Activated T-cell treated with anti-CD3 and anti-CD28 coated beads, Interleukin-2, amount 50 U/mL, for 72 hours (primary cell): ENCODE data around the gene ANO4. TPM values are rescaled to one million over a fixed set of nuclear protein-coding genes. Genes with fewer than 3 reads are reported as not detected.

Experiments
- ATAC-seq, 2 donors: fragments of 150-1000 bp; cut with Tn5 transposase; replicated peaks in 1 of 2; 2 replicates each; pipeline ENCODE4 v1.10.0; 2021; ENCODE audit warnings: moderate library complexity in 2 of 2, mild to moderate bottlenecking in 1 of 2
- DNase-seq, 2 donors: peaks; one replicate each; pipeline ENCODE4 v3.0.0; 2021 to 2022; ENCODE audit warnings: mixed read lengths in 1 of 2
- H3K27ac Mint-ChIP-seq: one replicate; pipeline ENCODE4 v1.8.0; 2022; ENCODE audit warnings: mild to moderate bottlenecking, moderate library complexity, mixed read lengths
- H3K27me3 Mint-ChIP-seq: one replicate; pipeline ENCODE4 v1.8.0; 2022; ENCODE audit warnings: low read depth, mixed read lengths
- H3K36me3 Mint-ChIP-seq, 2 donors: one replicate each; pipeline ENCODE4 v1.8.0; 2022; ENCODE audit warnings: mixed read lengths in 2 of 2, mild to moderate bottlenecking in 1 of 2; ENCODE audit not compliant: insufficient read depth in 2 of 2
- H3K4me1 Mint-ChIP-seq: one replicate; pipeline ENCODE4 v1.8.0; 2022; ENCODE audit warnings: low read depth, mixed read lengths
- H3K4me3 Mint-ChIP-seq, 2 donors: one replicate each; pipeline ENCODE4 v1.8.0; 2022; ENCODE audit warnings: mild to moderate bottlenecking in 2 of 2, mixed read lengths in 2 of 2, moderate library complexity in 2 of 2
- H3K9me3 Mint-ChIP-seq, 2 donors: one replicate each; pipeline ENCODE4 v1.8.0; 2022; ENCODE audit warnings: mixed read lengths in 2 of 2
- total RNA-seq, 2 donors: library from RNA; stranded (reverse); gene quantifications; one replicate each; pipeline ENCODE4 v1.2.3, GENCODE V29; 2022

The ANO4 gene
- not detected for total RNA-seq

GRCh38 chr12:100794441-100795173, at the start of gene ANO4:
Gene ANO4 (plus strand): TSS chr12:100794776. CDS start chr12:100901786, 107,010 bp downstream.
- no peak within 1 kb of the TSS for H3K27ac Mint-ChIP-seq
- ATAC-seq, result no peak
- peaks cover 4% of the 10 kb centered on the region for H3K4me1 Mint-ChIP-seq
- DNase-seq, result no peak
- peaks cover 12% of the 10 kb centered on the region for H3K27me3 Mint-ChIP-seq
- peaks cover 0 to 2% of the 10 kb centered on the region in 2 donors for H3K36me3 Mint-ChIP-seq
- H3K4me3 Mint-ChIP-seq, result no peak within 1 kb of the TSS
- H3K9me3 Mint-ChIP-seq, result no peaks in the 10 kb centered on the region

- H3K4me1 Mint-ChIP-seq, result no peaks in the 10 kb centered on the region
- H3K27ac Mint-ChIP-seq, result no peak overlapping the region
- peaks cover 0 to 2% of the 10 kb centered on the region in 2 donors for H3K9me3 Mint-ChIP-seq
- no peaks in the 10 kb centered on the region for H3K27me3 Mint-ChIP-seq
- DNase-seq (no peak), ATAC-seq (no peak)
- H3K36me3 Mint-ChIP-seq, result no peaks in the 10 kb centered on the region
- no peak overlapping the region for H3K4me3 Mint-ChIP-seq
Observed at GRCh38 chr12:100745378-100746071, 49.1 kb upstream of the ANO4 start.

GRCh38 chr12:100752841-100753240, 41.7 kb upstream of the ANO4 start:
- no peaks in the 10 kb centered on the region for H3K9me3 Mint-ChIP-seq
- no peak overlapping the region for H3K4me3 Mint-ChIP-seq
- H3K36me3 Mint-ChIP-seq, result no peaks in the 10 kb centered on the region
- H3K27ac Mint-ChIP-seq, result no peak overlapping the region
- H3K4me1 Mint-ChIP-seq, result no peaks in the 10 kb centered on the region
- DNase-seq (no peak), ATAC-seq (no peak)
- no peaks in the 10 kb centered on the region for H3K27me3 Mint-ChIP-seq

- Mint-ChIP-seq H3K27me3 (no peaks in the 10 kb centered on the region), H3K9me3 (no peaks in the 10 kb centered on the region), H3K4me1 (no peaks in the 10 kb centered on the region), H3K4me3 (no peak overlapping the region), H3K27ac (no peak overlapping the region), H3K36me3 (no peaks in the 10 kb centered on the region)
- DNase-seq (no peak), ATAC-seq (no peak)
Observed at GRCh38 chr12:100753837-100754236, 40.7 kb upstream of the ANO4 start.

GRCh38 chr12:100755186-100755585, 39.4 kb upstream of the ANO4 start:
- DNase-seq, result no peak
- H3K9me3 Mint-ChIP-seq, result no peaks in the 10 kb centered on the region
- ATAC-seq, result no peak
- H3K36me3 Mint-ChIP-seq, result no peaks in the 10 kb centered on the region
- no peaks in the 10 kb centered on the region for H3K4me1 Mint-ChIP-seq
- no peak overlapping the region for H3K4me3 Mint-ChIP-seq
- no peaks in the 10 kb centered on the region for H3K27me3 Mint-ChIP-seq
- H3K27ac Mint-ChIP-seq, result no peak overlapping the region

- Mint-ChIP-seq H3K27me3 (no peaks in the 10 kb centered on the region), H3K4me1 (no peaks in the 10 kb centered on the region)
Observed at GRCh38 chr12:100758083-100758482, 36.5 kb upstream of the ANO4 start.

GRCh38 chr12:100767371-100767770, 27.2 kb upstream of the ANO4 start:
- no peaks in the 10 kb centered on the region for H3K4me1 Mint-ChIP-seq
- no peak overlapping the region for H3K27ac Mint-ChIP-seq
- no peak for DNase-seq
- peaks cover 0 to 2% of the 10 kb centered on the region in 2 donors for H3K9me3 Mint-ChIP-seq
- ATAC-seq, result no peak
- no peaks in the 10 kb centered on the region for H3K27me3 Mint-ChIP-seq
- H3K4me3 Mint-ChIP-seq, result no peak overlapping the region
- no peaks in the 10 kb centered on the region for H3K36me3 Mint-ChIP-seq

More at GRCh38 chr12:100758083-100758482, 36.5 kb upstream of the ANO4 start:
- DNase-seq, result no peak
- Mint-ChIP-seq H3K9me3 (no peaks in the 10 kb centered on the region), H3K27ac (no peak overlapping the region), H3K36me3 (no peaks in the 10 kb centered on the region), H3K4me3 (no peak overlapping the region)
- ATAC-seq, result no peak

- H3K9me3 Mint-ChIP-seq, result peaks cover 0 to 2% of the 10 kb centered on the region in 2 donors
- no peak overlapping the region for H3K4me3 Mint-ChIP-seq
- H3K27ac Mint-ChIP-seq, result no peak overlapping the region
- ATAC-seq, result no peak
- H3K36me3 Mint-ChIP-seq, result no peaks in the 10 kb centered on the region
- H3K4me1 Mint-ChIP-seq, result no peaks in the 10 kb centered on the region
- no peaks in the 10 kb centered on the region for H3K27me3 Mint-ChIP-seq
- DNase-seq, result no peak
Observed at GRCh38 chr12:100767950-100768349, 26.6 kb upstream of the ANO4 start.

GRCh38 chr12:100778967-100779590, 15.5 kb upstream of the ANO4 start:
- H3K27ac Mint-ChIP-seq, result no peak overlapping the region
- no peak overlapping the region for H3K4me3 Mint-ChIP-seq
- H3K36me3 Mint-ChIP-seq, result no peaks in the 10 kb centered on the region
- no peaks in the 10 kb centered on the region for H3K9me3 Mint-ChIP-seq
- no peaks in the 10 kb centered on the region for H3K4me1 Mint-ChIP-seq
- no peaks in the 10 kb centered on the region for H3K27me3 Mint-ChIP-seq
- no peak for DNase-seq
- ATAC-seq, result no peak

- Mint-ChIP-seq H3K4me3 (no peak overlapping the region), H3K27me3 (peaks cover 5% of the 10 kb centered on the region), H3K36me3 (peaks cover 0 to 1% of the 10 kb centered on the region in 2 donors), H3K9me3 (peaks cover 0 to 3% of the 10 kb centered on the region in 2 donors), H3K27ac (no peak overlapping the region), H3K4me1 (no peaks in the 10 kb centered on the region)
- no peak for DNase-seq
- ATAC-seq, result no peak
Observed at GRCh38 chr12:100789146-100789545, 5.4 kb upstream of the ANO4 start.

GRCh38 chr12:100789975-100790374, 4.6 kb upstream of the ANO4 start:
- peaks cover 4% of the 10 kb centered on the region for H3K4me1 Mint-ChIP-seq
- H3K27ac Mint-ChIP-seq, result no peak overlapping the region
- H3K9me3 Mint-ChIP-seq, result peaks cover 0 to 3% of the 10 kb centered on the region in 2 donors
- H3K4me3 Mint-ChIP-seq, result no peak overlapping the region
- DNase-seq, result no peak
- peaks cover 1 to 2% of the 10 kb centered on the region in 2 donors for H3K36me3 Mint-ChIP-seq
- H3K27me3 Mint-ChIP-seq, result peaks cover 11% of the 10 kb centered on the region
- ATAC-seq, result no peak

GRCh38 chr12:100790552-100790951, 4.0 kb upstream of the ANO4 start:
- Mint-ChIP-seq H3K27ac (no peak overlapping the region), H3K4me3 (no peak overlapping the region), H3K27me3 (peaks cover 16% of the 10 kb centered on the region), H3K4me1 (peaks cover 4% of the 10 kb centered on the region), H3K36me3 (peaks cover 1 to 2% of the 10 kb centered on the region in 2 donors), H3K9me3 (peaks cover 0 to 3% of the 10 kb centered on the region in 2 donors)
- ATAC-seq (no peak), DNase-seq (no peak)

GRCh38 chr12:100793182-100793581, 1.4 kb upstream of the ANO4 start:
- ATAC-seq, result no peak
- Mint-ChIP-seq H3K27ac (no peak overlapping the region), H3K36me3 (peaks cover 0 to 2% of the 10 kb centered on the region in 2 donors), H3K4me3 (no peak overlapping the region), H3K27me3 (peaks cover 12% of the 10 kb centered on the region), H3K9me3 (no peaks in the 10 kb centered on the region), H3K4me1 (peaks cover 4% of the 10 kb centered on the region)
- DNase-seq, result no peak
